Hematopoietic multipotent progenitor cell treated with erythropoietin and hydrocortisone succinate and interleukin-3 and kit ligand, for 17 days (in vitro differentiated cells): ENCODE measurements around the gene MACIR.

Experiments used
- DNase-seq: peaks from one replicate; pipeline ENCODE4 v3.0.0-alpha.2; 2015; ENCODE audit warnings: low spot score

Gene MACIR

DNA sequence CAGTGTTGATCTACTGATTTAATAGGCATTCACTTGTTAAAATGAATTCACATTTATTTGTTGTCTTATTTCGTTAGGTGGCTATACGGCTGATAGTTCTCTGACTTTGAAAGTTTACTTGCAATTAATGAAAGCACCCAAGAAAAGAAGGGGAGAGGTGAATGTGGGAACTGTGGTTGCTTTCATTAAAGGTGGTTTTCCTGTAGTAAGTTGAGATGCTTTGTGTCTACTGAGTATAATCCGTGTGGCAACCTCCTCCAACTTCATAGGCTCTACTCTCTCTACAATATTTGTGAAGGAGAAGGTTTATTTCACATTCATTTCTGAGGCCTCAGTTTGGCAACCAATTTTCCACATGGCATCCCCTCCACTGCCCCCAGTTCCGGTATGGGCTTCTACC, 12.8 kb upstream of the MACIR start:
- no peak for DNase-seq

DNA sequence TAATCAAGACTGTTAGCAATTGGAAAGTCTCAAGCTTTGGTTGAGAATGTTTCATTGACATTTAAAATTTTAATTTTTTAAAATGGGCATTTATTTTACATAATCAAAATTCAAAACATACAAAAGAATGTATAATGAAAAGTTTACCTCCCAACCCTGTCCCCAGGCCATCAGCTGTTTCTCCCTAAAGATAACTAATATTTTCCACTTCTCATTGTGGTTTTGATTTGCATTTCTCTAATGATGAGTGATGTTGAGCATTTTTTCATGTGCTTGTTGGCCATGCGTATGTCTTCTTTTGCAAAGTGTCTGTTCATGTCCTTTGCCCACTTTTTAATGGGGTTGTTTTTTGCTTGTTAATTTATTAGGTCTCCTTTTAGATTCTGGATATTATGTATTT, 11.4 kb upstream of the MACIR start:
- no peak for DNase-seq

DNA sequence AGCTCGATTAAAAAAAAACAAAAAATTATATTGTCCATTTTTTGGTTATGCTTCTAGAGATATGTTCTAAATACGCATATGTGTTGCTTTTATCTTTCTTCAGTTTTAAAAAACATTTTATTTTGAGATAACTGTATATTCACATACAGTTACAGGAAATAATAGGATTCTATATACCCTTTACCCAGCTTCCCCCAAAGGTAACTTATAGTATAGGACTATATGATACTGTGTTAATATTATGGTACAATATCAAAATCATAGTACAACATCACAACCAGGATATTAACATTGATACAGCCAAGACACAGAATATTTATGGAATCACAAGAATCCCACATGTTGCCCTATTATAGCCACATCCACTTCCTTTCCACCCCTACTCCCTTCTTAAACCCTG, 9.5 kb upstream of the MACIR start:
- no peak for DNase-seq

DNA sequence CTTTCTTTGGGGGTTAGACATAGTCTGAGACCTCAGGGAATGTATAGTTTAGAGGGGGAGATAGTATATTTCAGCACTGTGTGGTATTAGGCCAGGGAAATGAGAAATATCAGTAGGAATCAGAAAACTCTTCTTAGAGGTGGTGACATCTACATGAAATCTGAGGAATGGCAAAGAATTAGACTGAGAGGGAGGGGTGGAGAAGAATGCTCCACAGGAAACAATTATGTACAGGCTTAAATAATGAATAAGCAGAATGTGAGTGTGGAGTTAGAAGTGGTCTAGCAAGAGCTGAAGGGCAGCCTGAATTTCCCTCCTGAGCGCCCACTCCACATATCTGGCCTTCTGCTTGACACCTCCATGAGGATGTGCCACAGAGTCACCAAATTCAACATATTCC, 3.6 kb upstream of the MACIR start:
- no peak for DNase-seq

DNA sequence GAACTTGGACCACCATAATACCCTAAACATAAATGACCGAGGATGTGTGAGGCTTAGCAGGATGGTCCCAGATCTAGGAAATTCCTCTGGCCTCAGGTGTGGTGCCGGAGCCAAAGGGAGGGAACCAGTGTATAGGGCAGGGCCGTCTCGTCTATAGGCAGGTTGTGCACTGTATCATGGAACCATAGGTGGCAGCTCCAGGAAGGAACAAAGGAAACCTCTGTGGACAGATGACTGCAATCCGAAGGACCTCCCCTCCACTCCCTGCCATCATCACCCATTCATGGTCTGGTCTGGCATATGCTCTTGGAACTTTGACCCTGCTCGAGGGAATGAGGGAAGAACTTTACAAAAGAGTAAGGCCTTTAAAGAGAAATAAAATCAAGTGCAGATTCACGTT, 2.9 kb upstream of the MACIR start:
- DNase-seq: no peak

DNA sequence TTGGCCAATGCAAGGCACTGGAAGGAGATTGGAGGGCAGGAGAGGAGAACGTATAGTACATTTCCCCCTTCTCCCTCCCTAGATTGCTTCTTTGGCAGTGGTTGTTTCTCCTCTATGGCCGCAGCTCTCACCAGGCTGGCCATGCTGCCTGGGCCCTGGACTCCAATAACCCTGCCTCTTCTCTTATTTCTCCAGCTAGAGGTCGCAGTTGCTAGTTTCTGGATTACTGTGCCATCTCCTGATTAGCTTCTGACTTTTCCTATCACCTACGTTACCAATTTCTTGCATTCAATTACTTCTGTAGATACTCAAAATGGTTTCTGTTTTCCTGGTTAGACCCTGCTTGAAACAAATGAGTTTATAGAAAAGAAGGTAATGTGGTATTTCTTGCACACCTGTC, 2.4 kb upstream of the MACIR start:
- DNase-seq: no peak

DNA sequence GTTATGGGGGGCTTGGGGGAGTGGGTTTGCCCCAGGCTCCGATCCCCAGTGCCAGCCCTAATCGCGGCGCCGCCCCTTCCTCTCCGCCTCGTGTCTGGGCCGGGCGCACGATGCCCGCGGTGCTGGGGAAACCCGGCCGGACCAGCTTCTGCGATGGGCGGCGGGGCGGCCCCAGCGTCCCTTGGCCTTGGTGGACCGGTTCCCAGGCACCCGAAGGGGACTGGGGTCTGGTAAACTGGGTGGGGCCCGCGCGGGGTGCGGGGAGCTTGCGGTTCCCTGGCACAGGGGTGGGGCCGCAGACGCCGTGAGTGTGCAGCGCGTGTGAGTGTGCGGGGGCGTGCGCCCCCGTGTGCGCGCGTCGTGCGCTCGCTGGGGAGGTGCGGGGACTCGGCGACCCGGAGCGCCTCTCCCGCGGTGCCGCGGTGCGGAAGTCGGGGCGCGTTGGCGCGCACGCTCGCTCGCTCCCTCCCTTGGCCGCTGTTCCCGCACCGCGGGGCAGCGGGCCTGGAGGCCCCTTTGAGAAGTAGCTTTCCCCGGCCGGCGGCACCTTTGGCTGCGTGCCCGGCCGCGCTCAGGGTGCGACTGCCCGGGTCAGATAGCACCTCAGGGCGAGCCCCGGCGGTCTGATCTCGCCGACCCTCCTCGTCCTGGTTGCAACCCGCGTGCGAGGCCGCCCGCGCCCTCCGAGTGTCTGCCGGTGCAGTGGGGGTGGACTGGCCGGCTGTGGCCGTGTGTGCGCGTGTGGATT, 568 bp downstream of the MACIR start:
- DNase-seq: peak; percentile 85

DNA sequence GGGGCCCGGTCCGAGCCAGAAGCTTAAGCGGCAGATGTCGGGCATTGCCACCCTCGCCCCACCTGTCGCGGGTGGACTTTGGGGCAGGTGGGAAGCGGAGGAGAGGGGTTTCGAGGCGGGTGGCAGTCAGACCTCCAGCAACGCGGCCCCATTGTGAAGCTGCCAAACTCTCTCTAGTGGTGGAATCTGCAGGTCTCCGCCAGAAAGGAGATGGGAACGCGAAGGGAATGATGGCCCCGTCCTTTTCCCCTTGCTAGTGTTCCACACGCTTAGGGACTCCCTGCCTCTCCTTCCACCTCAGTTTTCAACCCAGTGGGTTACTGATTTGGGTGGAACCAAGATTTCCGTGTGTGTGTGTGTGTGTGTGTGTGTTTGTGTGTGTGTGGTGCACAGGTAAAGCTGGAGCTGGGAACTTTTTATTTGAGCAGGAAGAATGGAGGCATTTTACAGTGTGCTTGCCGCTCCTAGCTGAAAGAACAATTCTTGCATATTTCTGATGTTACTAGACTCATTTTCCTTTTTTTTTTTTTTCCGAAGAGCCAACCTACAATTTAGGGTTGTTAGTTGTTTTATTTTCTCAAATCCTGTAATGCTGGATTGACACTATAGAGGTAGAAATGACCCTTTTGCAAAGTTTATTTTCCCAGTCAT, 1.3 kb downstream of the MACIR start:
- peak; percentile 57 for DNase-seq

DNA sequence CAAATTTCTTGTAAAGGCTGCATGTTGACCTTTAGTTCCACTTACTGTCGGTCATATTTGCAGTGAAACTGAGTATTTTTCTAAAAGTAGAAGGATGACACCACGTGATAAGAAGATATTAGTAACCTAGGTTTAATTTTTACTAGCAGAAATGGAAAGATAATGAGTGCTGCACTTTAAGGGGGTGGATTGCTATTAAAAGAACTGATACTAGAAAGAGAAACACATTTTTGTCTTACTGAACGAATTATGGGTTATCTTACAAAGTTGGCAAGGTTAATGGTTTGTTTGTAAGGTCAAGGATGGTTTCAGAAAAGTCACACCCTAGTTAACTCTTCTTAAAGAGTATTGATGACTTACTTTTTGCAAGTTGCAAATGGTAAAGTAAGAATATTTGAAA, 2.4 kb downstream of the MACIR start:
- peak; percentile 59 for DNase-seq

DNA sequence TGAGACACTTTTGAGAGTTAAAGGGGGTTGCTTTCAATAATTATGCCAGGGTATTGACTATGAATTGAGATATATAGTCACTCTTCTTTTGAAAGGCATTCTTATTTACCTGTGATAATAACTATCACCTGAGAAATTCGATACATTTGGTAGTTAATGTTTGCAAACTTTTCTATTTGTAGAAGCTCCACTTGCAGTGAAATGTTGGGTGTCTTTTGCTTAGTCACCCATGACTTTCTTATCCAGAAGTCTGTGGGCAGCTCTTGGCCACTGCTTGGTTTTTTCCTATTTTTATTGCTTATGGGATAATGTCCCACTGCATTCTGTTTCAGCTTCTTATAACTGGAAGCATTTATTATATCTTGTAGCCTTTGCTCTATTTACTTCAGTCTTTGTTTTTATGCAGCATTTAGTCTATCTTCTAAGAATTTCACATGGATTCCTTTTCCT, 3.9 kb downstream of the MACIR start:
- peak; percentile 75 for DNase-seq

DNA sequence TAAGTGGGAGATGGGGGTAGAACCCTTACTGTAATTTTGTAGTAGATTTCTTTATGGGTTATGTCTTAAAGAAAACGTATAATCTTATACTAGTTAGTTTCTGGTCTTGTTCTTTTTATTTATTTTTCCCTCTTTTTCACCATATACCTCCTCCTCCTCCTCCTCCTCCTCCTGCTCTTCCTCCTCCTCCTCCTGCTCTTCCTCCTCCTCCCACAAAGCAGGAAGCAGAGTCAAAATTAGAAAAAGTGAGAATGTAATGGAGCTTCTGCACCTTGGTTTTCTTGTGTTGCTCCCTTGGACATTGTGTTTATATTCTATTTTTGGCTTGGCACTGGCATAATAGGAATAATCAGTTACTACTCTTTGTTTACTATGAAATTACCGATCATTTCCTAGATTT, 4.5 kb downstream of the MACIR start:
- DNase-seq: no peak

DNA sequence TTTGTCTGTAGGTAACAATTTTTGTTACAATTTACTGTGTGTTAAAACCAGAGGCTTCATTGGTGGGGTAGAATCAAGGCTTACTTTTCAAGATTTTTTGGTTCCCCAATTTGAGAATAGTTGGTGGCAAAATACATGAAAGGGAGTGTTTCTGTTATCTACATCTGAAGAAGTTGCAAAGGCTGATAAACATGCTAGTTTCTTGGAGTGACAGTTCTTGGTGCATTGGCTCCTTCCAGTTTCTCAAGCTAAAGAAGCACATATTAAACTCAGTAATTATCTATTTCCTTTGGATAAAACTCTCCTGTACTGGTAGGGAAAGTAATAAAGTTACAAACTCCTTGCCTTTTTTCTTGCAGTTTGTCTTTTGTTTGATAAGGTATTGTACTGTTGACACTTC, 5.9 kb downstream of the MACIR start:
- peak; percentile 32 for DNase-seq

DNA sequence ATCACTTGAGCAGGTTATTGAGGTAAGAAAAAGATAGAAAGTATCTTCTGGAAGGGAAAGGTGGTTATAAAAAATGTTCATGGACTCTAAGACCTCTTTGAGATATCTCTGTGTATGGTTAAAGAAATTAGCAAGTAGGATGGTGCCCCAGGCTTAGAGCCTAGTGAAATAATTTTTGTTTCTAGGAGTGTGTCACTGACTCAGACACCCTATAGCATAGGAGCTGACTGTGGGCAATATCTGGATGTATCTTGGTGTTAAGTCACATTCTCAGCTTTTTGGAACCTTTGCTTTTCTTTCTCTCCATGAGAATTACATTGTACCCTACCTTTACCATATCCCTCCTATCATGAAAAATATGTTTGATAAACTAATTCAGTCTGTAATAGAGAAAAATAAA, 12.0 kb downstream of the MACIR start:
- DNase-seq: no peak

DNA sequence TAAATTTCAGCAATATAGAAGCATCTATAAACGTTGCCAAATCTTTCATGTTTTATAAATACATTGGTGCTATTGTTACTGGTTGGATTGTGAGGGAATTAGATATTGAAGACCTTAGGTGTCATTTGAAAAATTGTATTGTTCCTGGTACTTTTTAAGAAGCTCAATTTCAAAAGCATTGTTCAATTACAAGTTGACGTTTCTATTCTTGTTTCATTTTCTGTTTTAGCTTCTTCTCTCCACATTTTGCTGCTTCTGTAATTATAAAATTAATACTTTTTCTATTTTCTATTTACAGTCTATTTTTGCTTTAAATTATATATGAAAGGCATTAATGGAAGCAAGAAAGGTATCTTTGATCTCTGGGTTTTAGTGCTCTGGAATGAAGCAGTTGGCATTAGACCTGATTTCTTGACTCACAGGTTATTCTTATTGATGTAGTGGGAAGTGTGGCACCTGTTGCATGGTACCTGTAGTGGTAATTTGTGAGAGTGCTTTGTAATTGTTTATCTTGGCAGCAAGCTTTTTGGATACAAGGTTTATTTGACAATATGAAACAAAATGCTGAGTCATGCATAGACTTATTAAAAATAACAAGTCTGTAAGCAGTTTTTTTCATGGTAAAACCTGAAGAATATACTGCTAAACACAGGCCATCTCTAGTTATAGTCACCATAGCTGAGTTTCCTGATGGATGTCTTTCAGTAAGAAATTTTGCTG, 13.2 kb downstream of the MACIR start:
- DNase-seq: peak; percentile 72

DNA sequence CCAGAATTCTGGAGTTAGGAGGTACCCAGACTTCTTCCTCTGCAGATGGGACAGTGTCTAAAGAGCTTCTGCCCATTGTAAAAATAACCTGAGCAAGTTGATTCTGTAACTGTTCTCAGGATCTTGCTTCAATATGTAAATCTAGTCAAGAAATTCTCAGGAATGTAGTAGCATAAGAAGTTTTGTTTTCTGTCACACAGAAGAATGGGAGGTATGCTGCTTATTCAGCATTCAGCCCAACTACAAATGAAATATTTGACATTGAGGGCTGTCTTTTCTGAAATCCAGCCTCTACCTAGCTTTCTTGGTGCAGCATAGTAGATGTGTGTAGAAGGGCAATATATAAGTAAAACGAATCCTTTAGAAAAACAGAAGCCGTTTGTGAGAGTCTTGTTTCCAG, 13.8 kb downstream of the MACIR start:
- peak; percentile 37 for DNase-seq

DNA sequence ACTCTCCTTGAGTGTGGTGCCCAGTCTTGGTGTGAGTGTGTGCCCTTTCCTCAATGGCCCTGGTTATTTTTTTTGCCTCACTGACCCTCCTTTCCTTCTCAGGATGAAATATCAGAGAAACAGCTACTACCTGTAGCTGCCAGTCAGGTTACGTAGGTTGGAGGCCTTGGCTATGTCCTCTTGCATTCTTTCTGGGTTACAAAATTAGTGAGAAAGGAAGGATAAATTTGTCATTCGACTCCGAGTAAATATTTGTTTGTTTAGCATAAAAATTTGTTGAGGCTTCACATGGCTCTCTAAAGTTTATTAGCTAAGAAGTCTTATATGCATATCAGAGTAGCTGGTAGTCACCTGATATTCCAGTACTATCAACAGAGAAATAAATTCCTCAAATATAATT, 15.4 kb downstream of the MACIR start:
- no peak for DNase-seq

DNA sequence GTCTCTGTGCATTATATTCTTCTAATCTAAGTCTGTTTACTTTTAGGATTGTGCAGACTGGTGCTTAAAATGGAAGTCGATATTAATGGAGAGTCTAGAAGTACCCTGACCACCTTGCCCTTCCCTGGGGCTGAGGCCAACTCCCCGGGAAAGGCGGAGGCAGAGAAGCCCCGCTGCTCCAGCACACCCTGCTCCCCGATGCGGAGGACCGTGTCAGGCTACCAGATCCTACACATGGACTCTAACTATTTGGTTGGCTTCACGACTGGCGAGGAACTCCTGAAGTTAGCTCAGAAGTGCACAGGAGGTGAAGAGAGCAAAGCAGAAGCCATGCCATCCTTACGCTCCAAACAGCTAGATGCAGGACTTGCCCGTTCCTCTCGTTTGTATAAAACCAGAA, 17.3 kb downstream of the MACIR start:
- no peak for DNase-seq

DNA sequence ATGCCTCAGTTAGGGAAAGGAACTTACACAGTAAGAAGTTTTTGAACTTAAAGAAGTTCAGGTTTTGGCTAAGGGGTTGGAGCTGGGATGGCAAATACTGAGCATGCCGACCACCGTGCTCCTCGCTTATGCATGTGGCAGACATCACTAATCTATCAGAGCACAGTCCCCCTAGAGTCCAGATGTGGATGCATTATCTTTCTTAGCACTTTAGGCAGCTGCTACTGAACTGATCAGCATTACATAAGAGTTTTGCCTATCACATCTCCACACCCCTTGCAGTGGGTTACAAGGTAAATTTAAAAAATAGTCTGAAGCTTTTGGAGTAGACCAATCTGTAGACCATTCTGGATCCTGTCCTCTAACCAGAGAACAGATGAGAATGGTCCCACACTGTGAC, 22.4 kb downstream of the MACIR start:
- DNase-seq: peak; percentile 56

DNA sequence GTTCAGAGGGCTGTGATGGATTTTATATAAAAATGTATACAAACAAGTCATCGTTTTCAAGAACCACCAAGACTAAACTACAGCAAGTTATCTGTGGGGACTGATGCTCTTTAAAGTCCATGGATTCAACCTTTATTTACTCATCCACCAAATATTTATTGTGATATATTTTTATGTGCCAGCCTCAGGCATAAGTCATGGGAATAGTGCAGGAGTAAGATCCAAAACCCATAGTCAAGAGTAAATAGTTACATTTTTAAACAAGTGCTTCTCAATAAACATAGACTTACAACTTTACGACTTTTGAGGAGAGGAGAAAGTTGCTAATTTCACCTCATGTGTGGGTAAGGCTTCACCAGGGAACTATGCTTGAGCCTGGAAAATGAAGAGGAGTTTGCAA, 24.6 kb downstream of the MACIR start:
- DNase-seq: no peak

DNA sequence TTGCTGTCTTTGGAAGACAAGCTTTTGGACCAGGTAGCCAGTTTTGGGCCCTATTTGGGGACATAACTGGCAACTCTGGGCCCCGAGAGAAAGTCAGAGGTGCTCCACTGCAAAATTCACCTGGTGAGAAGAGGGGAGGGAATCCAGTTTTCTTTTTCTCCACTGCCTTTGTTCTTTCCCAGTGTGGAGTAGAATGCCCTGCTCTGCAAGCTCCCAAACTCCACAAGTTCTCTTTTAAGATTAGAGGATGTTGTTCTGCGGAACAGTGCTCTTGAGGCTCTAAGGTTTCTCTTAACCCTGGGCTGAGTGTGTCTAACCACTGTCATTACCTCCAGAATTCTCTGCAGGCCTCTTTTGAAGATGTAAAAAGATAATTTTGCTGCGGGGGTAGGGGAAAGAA, 25.3 kb downstream of the MACIR start:
- no peak for DNase-seq

DNA sequence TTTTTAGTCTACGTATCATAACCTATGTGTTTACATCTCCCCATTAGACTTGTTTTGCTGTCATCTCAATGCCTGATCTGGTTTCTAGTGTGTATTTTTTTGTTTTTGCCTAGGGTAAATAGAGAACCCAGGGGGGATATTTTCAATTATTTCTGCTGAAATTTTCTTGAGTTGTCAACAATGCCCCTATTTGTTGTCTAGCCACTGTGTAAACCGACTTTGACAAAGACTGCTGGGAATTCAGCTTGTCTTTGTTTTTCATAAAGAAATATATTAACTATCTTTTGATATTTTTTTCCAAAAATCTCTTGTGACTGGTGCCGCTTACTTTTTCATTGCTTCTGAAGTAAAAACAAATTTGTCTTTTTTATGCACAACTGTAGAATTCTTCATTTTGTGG, 28.1 kb downstream of the MACIR start:
- no peak for DNase-seq

DNA sequence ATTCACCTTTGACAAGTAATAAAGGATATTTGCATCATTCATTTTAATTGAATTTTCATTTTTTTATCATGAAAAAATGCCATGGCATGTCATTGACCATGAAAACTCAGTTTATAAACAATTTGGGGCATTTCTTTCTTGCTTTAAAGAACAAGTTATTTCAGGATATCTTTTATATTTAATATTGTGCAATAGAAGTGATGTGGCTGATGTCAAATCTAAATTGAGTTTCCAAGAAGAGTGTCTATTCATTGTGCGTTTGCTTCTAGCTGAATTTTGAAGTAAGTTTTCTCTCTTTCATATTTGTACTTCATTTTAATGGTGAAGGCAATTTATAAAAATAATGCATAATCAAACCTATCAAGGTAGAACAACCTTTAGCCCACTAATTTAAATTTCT, 30.5 kb downstream of the MACIR start:
- DNase-seq: no peak

DNA sequence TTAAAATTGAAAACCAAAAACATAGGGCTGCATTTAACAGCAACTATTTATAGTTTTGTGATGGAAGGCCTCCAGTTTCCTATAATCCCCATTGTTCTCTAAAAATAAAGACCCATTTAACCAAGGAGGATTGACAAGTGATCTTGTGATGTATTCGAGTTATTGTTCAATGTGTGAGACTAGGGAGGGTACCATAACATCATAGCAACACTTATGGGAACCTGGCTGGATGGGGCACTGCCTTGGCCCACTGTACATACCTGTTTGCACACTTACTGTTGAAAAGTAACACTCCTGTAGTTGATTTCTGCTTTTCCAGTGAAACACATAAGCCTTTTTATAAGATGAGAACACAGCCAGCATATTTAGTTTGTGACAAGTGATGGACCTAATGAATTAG, 32.3 kb downstream of the MACIR start:
- DNase-seq: no peak
